NCI-H128 (cell line): ENCODE data around the gene COL4A1.

Source experiments
- DNase-seq: peaks from one replicate; lab custom pipeline; 2025; ENCODE audit not compliant: unreplicated experiment; lab: John Stamatoyannopoulos, UW

COL4A1 gene

GRCh38 chr13:110294146-110294545, 12.8 kb downstream of the COL4A1 start:
- no peak for DNase-seq

GRCh38 chr13:110293649-110294048, 13.3 kb downstream of the COL4A1 start:
- DNase-seq, result no peak

- DNase-seq, result no peak
Observed at GRCh38 chr13:110293037-110293436, 13.9 kb downstream of the COL4A1 start.

GRCh38 chr13:110291286-110291685, 15.7 kb downstream of the COL4A1 start:
- DNase-seq, result no peak

- no peak for DNase-seq
Observed at GRCh38 chr13:110290826-110291225, 16.1 kb downstream of the COL4A1 start.

- DNase-seq, result no peak
Observed at GRCh38 chr13:110290153-110290552, 16.8 kb downstream of the COL4A1 start.

GRCh38 chr13:110289661-110290060, 17.3 kb downstream of the COL4A1 start:
- DNase-seq, result no peak

GRCh38 chr13:110289174-110289573, 17.8 kb downstream of the COL4A1 start:
- DNase-seq, result no peak

GRCh38 chr13:110286833-110287819, 19.8 kb downstream of the COL4A1 start:
- no peak for DNase-seq

GRCh38 chr13:110285991-110286832, 20.7 kb downstream of the COL4A1 start:
- DNase-seq, result no peak

GRCh38 chr13:110284779-110285484, 22.0 kb downstream of the COL4A1 start:
- DNase-seq, result no peak

- no peak for DNase-seq
Observed at GRCh38 chr13:110283736-110284517, 23.0 kb downstream of the COL4A1 start.

- no peak for DNase-seq
Observed at GRCh38 chr13:110282316-110282841, 24.6 kb downstream of the COL4A1 start.

- DNase-seq, result no peak
Observed at GRCh38 chr13:110281736-110282135, 25.2 kb downstream of the COL4A1 start.

- no peak for DNase-seq
Observed at GRCh38 chr13:110280985-110281688, 25.8 kb downstream of the COL4A1 start.

GRCh38 chr13:110280231-110280813, 26.6 kb downstream of the COL4A1 start:
- no peak for DNase-seq

- DNase-seq, result no peak
Observed at GRCh38 chr13:110279684-110280083, 27.3 kb downstream of the COL4A1 start.

- DNase-seq, result no peak
Observed at GRCh38 chr13:110278859-110279258, 28.1 kb downstream of the COL4A1 start.

GRCh38 chr13:110277357-110277975, 29.5 kb downstream of the COL4A1 start:
- no peak for DNase-seq
